MCF 10A (cell line): Measurements from ENCODE around the gene LAP3. TPM values are rescaled to one million over a fixed set of nuclear protein-coding genes. Genes with fewer than 3 reads are reported as not detected.

Source experiments
- BruUV-seq: library from RNA; stranded (reverse); fragments of 400-500 nt; replicated peaks from 2 replicates; lab custom pipeline; 2021; lab: Mats Ljungman, UMichigan
- CTCF ChIA-PET: fragments of 300-600 bp; sonication (Branson Sonifier 250); formaldehyde crosslinking; extraction: SDS; loops from one replicate; lab custom pipeline; 2021; ENCODE audit warnings: antibody characterized with exemption, inconsistent platforms; lab: Yijun Ruan, JAX
- POLR2A ChIA-PET: fragments of 300-600, 350-650 bp; sonication (Branson Sonifier 250); formaldehyde crosslinking; extraction: SDS; loops from one replicate; lab custom pipeline; 2020; ENCODE audit warnings: antibody characterized with exemption, inconsistent platforms; lab: Yijun Ruan, JAX
- DNase-seq: peaks from one replicate; pipeline ENCODE4 v3.0.0-alpha.2; 2018; ENCODE audit not compliant: unreplicated experiment
- H3K27ac Mint-ChIP-seq: one replicate; pipeline ENCODE4 v1.8.0; 2022; ENCODE audit warnings: mild to moderate bottlenecking, low read depth, mixed read lengths; ENCODE audit not compliant: unreplicated experiment
- H3K27me3 Mint-ChIP-seq: one replicate; pipeline ENCODE4 v1.8.0; 2022; ENCODE audit warnings: mixed read lengths; ENCODE audit not compliant: insufficient read depth, unreplicated experiment
- H3K36me3 Mint-ChIP-seq: one replicate; pipeline ENCODE4 v1.8.0; 2022; ENCODE audit warnings: mild to moderate bottlenecking, moderate library complexity, mixed read lengths; ENCODE audit not compliant: insufficient read depth, unreplicated experiment
- H3K4me1 Mint-ChIP-seq: one replicate; pipeline ENCODE4 v1.8.0; 2022; ENCODE audit warnings: mixed read lengths; ENCODE audit not compliant: insufficient read depth, unreplicated experiment
- H3K4me3 Mint-ChIP-seq: one replicate; pipeline ENCODE4 v1.8.0; 2022; ENCODE audit warnings: mild to moderate bottlenecking, moderate library complexity, mixed read lengths; ENCODE audit not compliant: unreplicated experiment
- H3K9me3 Mint-ChIP-seq: one replicate; pipeline ENCODE4 v1.8.0; 2022; ENCODE audit warnings: mixed read lengths; ENCODE audit not compliant: unreplicated experiment
- CTCF ChIP-seq: fragments of 200-600 bp; IDR thresholded peaks from one replicate; pipeline ENCODE4 v1.8.0; 2022; ENCODE audit warnings: antibody characterized with exemption, mild to moderate bottlenecking; ENCODE audit not compliant: unreplicated experiment
- intact Hi-C: fragments of 100-400 bp; cut with micrococcal nuclease; formaldehyde crosslinking; loops from 2 replicates; pipeline ENCODE4 v1.14.1; 2022
- total RNA-seq: library from RNA; stranded (reverse); gene quantifications from 2 replicates; pipeline ENCODE4 v1.2.3, GENCODE V29; 2022

The LAP3 gene
- total RNA-seq, 1 experiment from 2014 or later: 45.0 TPM

GRCh38 chr4:17636696-17637622 lies 60.0 kb downstream of the LAP3 start:
- Mint-ChIP-seq H3K27me3 (no peaks in the 10 kb centered on the region), H3K4me3 (no peak overlapping the region), H3K36me3 (peaks cover 65% of the 10 kb centered on the region), H3K4me1 (no peaks in the 10 kb centered on the region), H3K9me3 (no peaks in the 10 kb centered on the region), H3K27ac (no peak overlapping the region)
- peak; percentile 80 for DNase-seq
- ChIA-PET POLR2A (interaction anchor here (0.6 to 2.5 kb wide), 6 partner anchors 22 to 994 kb away, joined by 3 to 7 read pairs (median 4); partner anchors contain the start of gene MED28), CTCF (interaction anchor here (0.5 to 2.8 kb wide), 39 partner anchors 9 to 1770 kb away, joined by 3 to 24 read pairs (median 4); no protein-coding TSS in a partner anchor)
- intact Hi-C loops: loop anchor here (1.0 to 5.0 kb wide), 3 partner anchors 88 to 955 kb away; no protein-coding TSS in a partner anchor
- peak; percentile 79 for TF ChIP-seq CTCF
- no TSS peak for BruUV-seq

DNA sequence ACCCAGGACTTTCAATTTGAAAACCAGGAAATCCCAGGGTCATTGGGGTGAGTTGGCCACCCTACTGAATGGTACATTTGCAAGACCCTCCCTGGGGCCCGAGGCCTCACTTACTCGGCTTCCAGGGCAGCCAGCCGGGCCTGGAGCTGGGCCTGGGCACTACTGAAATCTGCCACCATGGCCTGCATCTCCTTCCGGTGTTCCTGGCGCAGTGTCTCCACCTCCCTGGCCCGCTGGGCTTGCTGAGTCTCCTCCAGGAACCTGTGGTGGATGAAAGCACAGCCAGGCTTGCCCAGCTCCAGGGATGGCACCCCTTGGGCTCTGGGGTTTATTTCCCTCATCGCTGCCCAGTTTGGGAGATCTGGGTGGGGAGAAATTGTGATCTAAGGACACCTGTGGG lies 62.1 kb downstream of the LAP3 start:
- H3K36me3 Mint-ChIP-seq: peaks cover 48% of the 10 kb centered on the region
- no TSS peak for BruUV-seq
- POLR2A ChIA-PET: interaction anchor here (0.7 to 2.5 kb wide), 2 partner anchors 25 to 67 kb away, joined by 3 to 7 read pairs; partner anchors contain the start of gene MED28
- intact Hi-C loops: loop anchor here (5.0 kb wide), 2 partner anchors 168 to 953 kb away; no protein-coding TSS in a partner anchor
- no peak for DNase-seq
- H3K4me1 Mint-ChIP-seq: no peaks in the 10 kb centered on the region
- H3K4me3 Mint-ChIP-seq: no peak overlapping the region
- CTCF ChIA-PET: interaction anchor here (0.6 to 1.2 kb wide), 3 partner anchors 86 to 783 kb away, joined by 3 to 4 read pairs (median 3); no protein-coding TSS in a partner anchor
- H3K9me3 Mint-ChIP-seq: no peaks in the 10 kb centered on the region
- TF ChIP-seq CTCF: no peak
- H3K27me3 Mint-ChIP-seq: no peaks in the 10 kb centered on the region
- no peak overlapping the region for H3K27ac Mint-ChIP-seq

GRCh38 chr4:17642398-17642783 lies 65.4 kb downstream of the LAP3 start:
- Mint-ChIP-seq H3K4me1 (no peaks in the 10 kb centered on the region), H3K9me3 (no peaks in the 10 kb centered on the region), H3K36me3 (peaks cover 20% of the 10 kb centered on the region), H3K27ac (no peak overlapping the region), H3K27me3 (no peaks in the 10 kb centered on the region), H3K4me3 (no peak overlapping the region)
- ChIA-PET POLR2A (no interaction called here), CTCF (interaction anchor here (0.8 to 1.4 kb wide), 2 partner anchors 93 to 121 kb away, joined by 3 to 7 read pairs; no protein-coding TSS in a partner anchor)
- no peak for DNase-seq
- intact Hi-C loops: no loop called here
- BruUV-seq: no TSS peak
- TF ChIP-seq CTCF: no peak

DNA sequence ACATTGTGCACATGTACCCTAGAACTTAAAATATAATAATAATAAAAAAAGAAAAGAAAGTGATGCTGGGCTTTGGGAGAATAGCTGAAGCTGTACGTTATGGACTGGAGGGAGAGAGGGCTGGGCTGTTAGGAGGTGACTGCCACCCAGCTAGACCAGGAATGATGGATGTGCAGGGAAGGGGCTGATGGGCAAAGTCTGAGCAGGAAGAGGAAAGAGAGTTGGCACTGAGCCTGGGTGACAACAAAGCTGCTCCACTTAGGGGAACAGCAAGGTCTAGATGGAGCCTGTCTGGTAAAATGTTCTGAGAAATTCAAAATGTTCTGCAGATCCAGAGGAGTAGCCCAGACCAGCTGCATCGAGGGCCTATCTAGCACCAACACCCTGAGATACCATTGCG lies 69.7 kb downstream of the LAP3 start:
- DNase-seq: no peak

More for the DNA sequence above, 69.7 kb downstream of the LAP3 start:
- H3K9me3 Mint-ChIP-seq: no peaks in the 10 kb centered on the region
- peaks cover 4% of the 10 kb centered on the region for H3K36me3 Mint-ChIP-seq
- H3K4me3 Mint-ChIP-seq: no peak overlapping the region
- ChIA-PET CTCF (interaction anchor here (0.6 to 0.8 kb wide), 2 partner anchors 9 to 178 kb away, joined by 3 read pairs; no protein-coding TSS in a partner anchor), POLR2A (interaction anchor here (0.9 kb wide), 1 partner anchor 9 kb away, joined by 4 read pairs; no protein-coding TSS in a partner anchor)
- no TSS peak for BruUV-seq
- intact Hi-C loops: no loop called here
- H3K4me1 Mint-ChIP-seq: no peaks in the 10 kb centered on the region
- no peaks in the 10 kb centered on the region for H3K27me3 Mint-ChIP-seq
- no peak overlapping the region for H3K27ac Mint-ChIP-seq
- TF ChIP-seq CTCF: no peak
